Cardiac septum (tissue), 1 donor: ENCODE data around the gene COPS7A. TPM values are rescaled to one million over a fixed set of nuclear protein-coding genes. Genes with fewer than 3 reads are reported as not detected.

Experiments used
- DNase-seq: peaks from one replicate; pipeline ENCODE4 v3.0.0-alpha.2; 2020; ENCODE audit warnings: low spot score
- intact Hi-C: fragments of 100-400 bp; cut with DNase I; formaldehyde crosslinking; loops from one replicate; pipeline ENCODE4 v1.14.0; 2022
- total RNA-seq: library from RNA; stranded (reverse); fragmentation: NEBNext Ultra II Directional; extraction: Animal tissue kit (Norgen Biotek cat#: 25700); gene quantifications from one replicate; pipeline ENCODE4 v1.2.1, GENCODE V29; 2021
- donor health status: DM: no; HTN: no; CAD: no.

The COPS7A gene
- total RNA-seq, 1 donor from 2014 or later = 64.7 TPM

- intact Hi-C loops = loop anchor here (1.0 to 5.0 kb wide), 2 partner anchors 13 to 61 kb away; partner anchors contain the start of genes MLF2 and P3H3
- peak; percentile 93 for DNase-seq
Measured at GRCh38 chr12:6765634-6766581, 42.1 kb downstream of the COPS7A start, which contains the start of gene PTMS. Gene PTMS (plus strand): TSS chr12:6766363. CDS start chr12:6766706, 343 bp downstream.

- intact Hi-C loops = loop anchor here (1.0 to 5.0 kb wide), 2 partner anchors 13 to 61 kb away; partner anchors contain the start of genes MLF2 and P3H3
- DNase-seq = peak; percentile 93
Measured at GRCh38 chr12:6766651-6767349, 43.0 kb downstream of the COPS7A start.

- no peak for DNase-seq
- intact Hi-C loops = loop anchor here (5.0 kb wide), 1 partner anchor 60 kb away; the partner anchor contains the start of gene P3H3
Measured at GRCh38 chr12:6767353-6768319, 43.8 kb downstream of the COPS7A start.

- no peak for DNase-seq
- intact Hi-C loops = loop anchor here (5.0 kb wide), 1 partner anchor 59 kb away; the partner anchor contains the start of gene P3H3
Measured at GRCh38 chr12:6768437-6768914, 44.6 kb downstream of the COPS7A start.

- intact Hi-C loops = loop anchor here (5.0 kb wide), 1 partner anchor 58 kb away; the partner anchor contains the start of gene P3H3
- no peak for DNase-seq
Measured at GRCh38 chr12:6768990-6769389, 45.1 kb downstream of the COPS7A start.

GRCh38 chr12:6769666-6770065 is 45.8 kb downstream of the COPS7A start:
- intact Hi-C loops = loop anchor here (5.0 kb wide), 1 partner anchor 58 kb away; the partner anchor contains the start of gene P3H3
- no peak for DNase-seq

- intact Hi-C loops = no loop called here
- DNase-seq = no peak
Measured at GRCh38 chr12:6770094-6770493, 46.2 kb downstream of the COPS7A start.

GRCh38 chr12:6770600-6770999 is 46.8 kb downstream of the COPS7A start:
- intact Hi-C loops = no loop called here
- no peak for DNase-seq

GRCh38 chr12:6771091-6771495 is 47.2 kb downstream of the COPS7A start:
- DNase-seq = no peak
- intact Hi-C loops = no loop called here

- intact Hi-C loops = no loop called here
- DNase-seq = no peak
Measured at GRCh38 chr12:6771509-6772330, 47.9 kb downstream of the COPS7A start.

- intact Hi-C loops = no loop called here
- no peak for DNase-seq
Measured at GRCh38 chr12:6772331-6772695, 48.5 kb downstream of the COPS7A start, which contains the start of gene LAG3. Gene LAG3 (plus strand): TSS chr12:6772520. CDS start chr12:6772853, 333 bp downstream.

GRCh38 chr12:6772726-6773589 is 49.1 kb downstream of the COPS7A start:
- intact Hi-C loops = no loop called here
- no peak for DNase-seq

- intact Hi-C loops = no loop called here
- no peak for DNase-seq
Measured at GRCh38 chr12:6773590-6774351, 49.9 kb downstream of the COPS7A start.

GRCh38 chr12:6774499-6775062 is 50.7 kb downstream of the COPS7A start:
- no peak for DNase-seq
- intact Hi-C loops = loop anchor here (5.0 kb wide), 1 partner anchor 157 kb away; no protein-coding TSS in a partner anchor

- no peak for DNase-seq
- intact Hi-C loops = loop anchor here (5.0 kb wide), 1 partner anchor 158 kb away; no protein-coding TSS in a partner anchor
Measured at GRCh38 chr12:6775185-6776174, 51.6 kb downstream of the COPS7A start.
